ENCODE results near the gene AADACL4.
"Not testable (repeated sequence)": the region's sequence is repeated elsewhere in the genome, so short reads cannot be mapped to it uniquely, and the experiment has no call there.

The AADACL4 gene

DNA sequence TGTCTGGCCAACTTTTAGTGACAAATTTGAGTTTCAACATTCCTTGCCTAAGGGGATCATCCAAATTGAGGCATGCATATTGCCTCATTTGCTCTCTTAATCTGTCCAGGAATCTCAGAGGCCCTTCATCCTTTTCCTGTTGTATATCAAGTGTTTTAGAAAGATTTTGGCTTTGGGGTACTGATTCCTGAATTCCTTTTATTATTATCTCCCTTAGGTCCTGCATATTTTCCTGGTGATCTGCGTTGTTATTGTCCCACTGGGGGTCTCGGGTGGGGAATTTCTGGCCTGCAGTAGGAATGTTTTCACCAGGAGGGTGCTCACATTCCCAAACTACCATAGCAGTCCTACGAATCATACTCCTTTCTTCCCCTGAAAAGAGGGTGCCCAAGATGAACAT is 67.7 kb downstream of the AADACL4 start:
- no peaks in the 10 kb centered on the region for H3K79me2 ChIP-seq (ENCODE audit: low read length)

DNA sequence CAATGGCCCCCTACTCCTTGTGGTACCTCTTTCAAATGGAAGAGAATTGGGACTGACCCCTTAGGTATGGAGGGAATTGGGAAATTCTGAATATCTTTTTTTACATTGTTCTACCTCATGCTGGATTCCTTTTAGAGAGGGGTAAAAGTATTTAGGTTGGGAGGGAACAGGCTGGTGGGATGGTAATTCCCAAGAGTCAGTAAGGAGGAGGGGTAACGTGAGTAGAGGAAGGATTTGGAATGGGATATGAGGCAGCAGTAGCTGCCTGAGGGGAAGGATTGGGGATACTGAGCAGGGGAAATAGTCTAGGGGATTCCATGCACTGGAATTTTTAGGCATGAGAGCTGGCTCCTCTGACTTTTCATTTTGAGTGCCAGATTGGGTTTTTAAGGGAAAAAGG is 68.2 kb downstream of the AADACL4 start:
- Histone ChIP-seq H3K27ac (ENCODE audit: low read length) (no peak overlapping the region), H4K20me1 (ENCODE audit: insufficient read depth, low read length) (no peaks in the 10 kb centered on the region), H3K79me2 (ENCODE audit: low read length) (no peaks in the 10 kb centered on the region), H3K4me1 (ENCODE audit: low read length) (no peaks in the 10 kb centered on the region), H2AFZ (ENCODE audit: low read depth, low read length) (no peak overlapping the region), H3K9me3 (ENCODE audit: insufficient read depth, low read length) (no peaks in the 10 kb centered on the region), H3K9ac (ENCODE audit: low read length) (no peak overlapping the region), H3K4me3 (ENCODE audit: low read length) (no peak overlapping the region), H3K4me2 (ENCODE audit: low read length) (no peak overlapping the region), H3K27me3 (ENCODE audit: low read depth, low read length) (no peaks in the 10 kb centered on the region), H3K36me3 (replicated peaks; ENCODE audit: low read depth, low read length) (no peaks in the 10 kb centered on the region)
- TF ChIP-seq EZH2phosphoT487 (IDR thresholded peaks at IDR 0.05; ENCODE audit: low read depth), result no peak
- TF ChIP-seq, protein P1, sequence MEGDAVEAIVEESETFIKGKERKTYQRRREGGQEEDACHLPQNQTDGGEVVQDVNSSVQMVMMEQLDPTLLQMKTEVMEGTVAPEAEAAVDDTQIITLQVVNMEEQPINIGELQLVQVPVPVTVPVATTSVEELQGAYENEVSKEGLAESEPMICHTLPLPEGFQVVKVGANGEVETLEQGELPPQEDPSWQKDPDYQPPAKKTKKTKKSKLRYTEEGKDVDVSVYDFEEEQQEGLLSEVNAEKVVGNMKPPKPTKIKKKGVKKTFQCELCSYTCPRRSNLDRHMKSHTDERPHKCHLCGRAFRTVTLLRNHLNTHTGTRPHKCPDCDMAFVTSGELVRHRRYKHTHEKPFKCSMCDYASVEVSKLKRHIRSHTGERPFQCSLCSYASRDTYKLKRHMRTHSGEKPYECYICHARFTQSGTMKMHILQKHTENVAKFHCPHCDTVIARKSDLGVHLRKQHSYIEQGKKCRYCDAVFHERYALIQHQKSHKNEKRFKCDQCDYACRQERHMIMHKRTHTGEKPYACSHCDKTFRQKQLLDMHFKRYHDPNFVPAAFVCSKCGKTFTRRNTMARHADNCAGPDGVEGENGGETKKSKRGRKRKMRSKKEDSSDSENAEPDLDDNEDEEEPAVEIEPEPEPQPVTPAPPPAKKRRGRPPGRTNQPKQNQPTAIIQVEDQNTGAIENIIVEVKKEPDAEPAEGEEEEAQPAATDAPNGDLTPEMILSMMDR (IDR thresholded peaks at IDR 0.05; ENCODE audit: low read depth, low read length), result no peak

More for the DNA sequence above, 67.7 kb downstream of the AADACL4 start:
- Histone ChIP-seq H3K27me3 (ENCODE audit: low read depth, low read length) (no peaks in the 10 kb centered on the region), H3K4me1 (ENCODE audit: low read length) (no peaks in the 10 kb centered on the region), H2AFZ (ENCODE audit: low read depth, low read length) (no peak overlapping the region), H3K4me2 (ENCODE audit: low read length) (no peak overlapping the region), H4K20me1 (ENCODE audit: insufficient read depth, low read length) (no peaks in the 10 kb centered on the region), H3K4me3 (ENCODE audit: low read length) (no peak overlapping the region), H3K9me3 (ENCODE audit: insufficient read depth, low read length) (no peaks in the 10 kb centered on the region), H3K27ac (ENCODE audit: low read length) (no peak overlapping the region), H3K36me3 (replicated peaks; ENCODE audit: low read depth, low read length) (no peaks in the 10 kb centered on the region), H3K9ac (ENCODE audit: low read length) (no peak overlapping the region)
- TF ChIP-seq, protein P1 (IDR thresholded peaks at IDR 0.05; ENCODE audit: low read depth, low read length), result no peak
- no peak for TF ChIP-seq EZH2phosphoT487 (IDR thresholded peaks at IDR 0.05; ENCODE audit: low read depth)

DNA sequence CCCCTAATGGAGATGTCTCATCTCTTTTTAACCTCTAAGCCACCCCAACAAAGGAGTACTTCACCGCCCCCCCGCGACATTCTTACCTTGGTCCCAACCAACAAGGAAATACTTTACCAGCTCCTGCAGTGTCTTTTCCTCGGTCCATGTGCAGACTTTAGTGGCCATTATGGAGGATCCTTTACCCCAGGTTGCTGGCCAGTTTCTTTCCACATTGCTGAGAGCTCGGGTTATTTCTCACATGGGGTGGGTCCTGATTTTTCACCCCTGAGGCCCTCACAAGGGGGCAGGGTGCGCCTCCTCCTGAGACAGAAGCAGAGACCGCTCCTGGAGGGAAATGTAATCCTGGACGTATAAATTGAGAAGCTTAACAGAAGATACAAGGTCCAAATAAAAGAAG is 69.0 kb downstream of the AADACL4 start:
- no peaks in the 10 kb centered on the region for H3K4me1 ChIP-seq (ENCODE audit: low read length)
- TF ChIP-seq, protein P1 (IDR thresholded peaks at IDR 0.05; ENCODE audit: low read depth, low read length), result no peak
- TF ChIP-seq EZH2phosphoT487 (IDR thresholded peaks at IDR 0.05; ENCODE audit: low read depth), result no peak

DNA sequence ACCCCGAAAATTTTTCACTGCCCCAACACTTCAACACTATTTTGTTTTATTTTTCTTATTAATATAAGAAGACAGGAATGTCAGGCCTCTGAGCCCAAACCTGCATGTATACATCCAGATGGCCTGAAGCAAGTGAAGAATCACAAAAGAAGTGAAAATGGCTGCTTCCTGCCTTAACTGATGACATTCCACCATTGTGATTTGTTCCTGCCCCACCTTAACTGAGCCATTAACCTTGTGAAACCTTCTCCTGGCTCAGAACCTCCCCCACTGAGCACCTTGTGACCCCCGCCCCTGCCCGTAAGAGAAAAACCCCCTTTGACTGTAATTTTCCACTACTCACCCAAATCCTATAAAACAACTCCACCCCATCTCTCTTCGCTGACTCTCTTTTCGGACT is 69.8 kb downstream of the AADACL4 start:
- not testable (repeated sequence) for H3K27ac ChIP-seq (ENCODE audit: low read length); H3K9ac ChIP-seq (ENCODE audit: low read length); H3K27me3 ChIP-seq (ENCODE audit: low read depth, low read length); H3K4me2 ChIP-seq (ENCODE audit: low read length); H4K20me1 ChIP-seq (ENCODE audit: insufficient read depth, low read length); H3K79me2 ChIP-seq (ENCODE audit: low read length); H3K4me3 ChIP-seq (ENCODE audit: low read length); H3K9me3 ChIP-seq (ENCODE audit: insufficient read depth, low read length); H3K36me3 ChIP-seq (replicated peaks; ENCODE audit: low read depth, low read length); H3K4me1 ChIP-seq (ENCODE audit: low read length); H2AFZ ChIP-seq (ENCODE audit: low read depth, low read length)

More for the DNA sequence above, 69.0 kb downstream of the AADACL4 start:
- H3K79me2 ChIP-seq (ENCODE audit: low read length), result no peaks in the 10 kb centered on the region
- no peak overlapping the region for H3K4me3 ChIP-seq (ENCODE audit: low read length)
- no peak overlapping the region for H3K4me2 ChIP-seq (ENCODE audit: low read length)
- H3K9ac ChIP-seq (ENCODE audit: low read length), result no peak overlapping the region
- H3K27ac ChIP-seq (ENCODE audit: low read length), result no peak overlapping the region
- H3K36me3 ChIP-seq (replicated peaks; ENCODE audit: low read depth, low read length), result no peaks in the 10 kb centered on the region
- no peaks in the 10 kb centered on the region for H3K27me3 ChIP-seq (ENCODE audit: low read depth, low read length)
- H3K9me3 ChIP-seq (ENCODE audit: insufficient read depth, low read length), result no peaks in the 10 kb centered on the region
- H2AFZ ChIP-seq (ENCODE audit: low read depth, low read length), result no peak overlapping the region
- H4K20me1 ChIP-seq (ENCODE audit: insufficient read depth, low read length), result no peaks in the 10 kb centered on the region

Data from OCI-LY3 (cell line).